Fibroblast of villous mesenchyme (primary cell): ENCODE results near the gene C1orf174. TPM values are rescaled to one million over a fixed set of nuclear protein-coding genes. Genes with fewer than 3 reads are reported as not detected.

Source experiments
- DNase-seq: peaks from one replicate; pipeline ENCODE4 v3.0.0-alpha.2; 2010; ENCODE audit warnings: low read depth
- H3K4me3 ChIP-seq: 2 replicates; pipeline ENCODE4 v1.5.1; 2011; ENCODE audit warnings: low read depth, mild to moderate bottlenecking, low read length
- CTCF ChIP-seq: IDR thresholded peaks from 2 replicates; pipeline ENCODE4 v1.5.1; 2012; ENCODE audit warnings: low read depth, mild to moderate bottlenecking, low read length; ENCODE audit not compliant: insufficient read depth
- total RNA-seq: library from RNA; depleted of rRNA; stranded (reverse); fragments of >200 nt; gene quantifications from 2 replicates; pipeline ENCODE4 v1.2.3, GENCODE V29; 2012

C1orf174 gene
- total RNA-seq, 1 donor = 31.1 TPM

GRCh38 chr1:3871451-3871805 is 28.6 kb downstream of the C1orf174 start:
- TF ChIP-seq CTCF = no peak
- DNase-seq = no peak
- no peak overlapping the region for H3K4me3 ChIP-seq

GRCh38 chr1:3869751-3870301 is 30.2 kb downstream of the C1orf174 start:
- no peak overlapping the region for H3K4me3 ChIP-seq
- DNase-seq = peak; percentile 40
- TF ChIP-seq CTCF = peak; percentile 25

- no peak for TF ChIP-seq CTCF
- no peak overlapping the region for H3K4me3 ChIP-seq
- DNase-seq = no peak
Measured at GRCh38 chr1:3868464-3869006, 31.5 kb downstream of the C1orf174 start.

GRCh38 chr1:3865606-3866160 is 34.4 kb downstream of the C1orf174 start:
- DNase-seq = no peak
- H3K4me3 ChIP-seq = no peak overlapping the region
- TF ChIP-seq CTCF = no peak

GRCh38 chr1:3864884-3865283 is 35.2 kb downstream of the C1orf174 start:
- no peak for DNase-seq
- H3K4me3 ChIP-seq = no peak overlapping the region
- no peak for TF ChIP-seq CTCF

- no peak for DNase-seq
- TF ChIP-seq CTCF = no peak
- H3K4me3 ChIP-seq = no peak overlapping the region
Measured at GRCh38 chr1:3863231-3863935, 36.7 kb downstream of the C1orf174 start.
